HG02885 (cell line): ENCODE results near the gene NTM.
"Not testable (repeated sequence)": the region's sequence is repeated elsewhere in the genome, so short reads cannot be mapped to it uniquely, and the experiment has no call there.

Source experiments
- ATAC-seq: cut with Tn5 transposase; IDR thresholded peaks from one replicate; pipeline ENCODE4 v1.9.1; 2021; ENCODE audit warnings: mild to moderate bottlenecking; ENCODE audit not compliant: unreplicated experiment, poor library complexity

NTM gene

GRCh38 chr11:131488238-131488637 lies 117.8 kb downstream of the NTM start:
- ATAC-seq = no peak

GRCh38 chr11:131491503-131491902 lies 121.1 kb downstream of the NTM start:
- ATAC-seq = no peak

GRCh38 chr11:131495423-131495822 lies 125.0 kb downstream of the NTM start:
- no peak for ATAC-seq

GRCh38 chr11:131497686-131498085 lies 127.3 kb downstream of the NTM start:
- not testable (repeated sequence) for ATAC-seq

- ATAC-seq = no peak
These were observed 128.3 kb downstream of the NTM start for GRCh38 chr11:131498631-131499160.

GRCh38 chr11:131499199-131499598 lies 128.8 kb downstream of the NTM start:
- ATAC-seq = no peak

GRCh38 chr11:131503017-131503416 lies 132.6 kb downstream of the NTM start:
- no peak for ATAC-seq

GRCh38 chr11:131504199-131504949 lies 134.0 kb downstream of the NTM start:
- no peak for ATAC-seq

- ATAC-seq = no peak
These were observed 135.9 kb downstream of the NTM start for GRCh38 chr11:131506348-131506747.

GRCh38 chr11:131510662-131511061 lies 140.2 kb downstream of the NTM start:
- no peak for ATAC-seq

GRCh38 chr11:131511794-131512193 lies 141.4 kb downstream of the NTM start:
- peak; percentile 64 for ATAC-seq

GRCh38 chr11:131512228-131512627 lies 141.8 kb downstream of the NTM start:
- ATAC-seq = no peak

GRCh38 chr11:131514062-131514461 lies 143.6 kb downstream of the NTM start:
- ATAC-seq = no peak

- ATAC-seq = no peak
These were observed 148.0 kb downstream of the NTM start for GRCh38 chr11:131518305-131518838.

GRCh38 chr11:131522851-131523250 lies 152.4 kb downstream of the NTM start:
- no peak for ATAC-seq

GRCh38 chr11:131530407-131530806 lies 160.0 kb downstream of the NTM start:
- ATAC-seq = no peak

GRCh38 chr11:131533149-131533548 lies 162.7 kb downstream of the NTM start:
- no peak for ATAC-seq

GRCh38 chr11:131533998-131534397 lies 163.6 kb downstream of the NTM start:
- no peak for ATAC-seq

GRCh38 chr11:131534611-131535010 lies 164.2 kb downstream of the NTM start:
- ATAC-seq = no peak

- no peak for ATAC-seq
These were observed 165.7 kb downstream of the NTM start for GRCh38 chr11:131536159-131536558.

GRCh38 chr11:131537196-131537595 lies 166.8 kb downstream of the NTM start:
- no peak for ATAC-seq

GRCh38 chr11:131537748-131538147 lies 167.3 kb downstream of the NTM start:
- no peak for ATAC-seq
